Activated CD8-positive, alpha-beta memory T cell treated with anti-CD3 and anti-CD28 coated beads, Interleukin-2, amount 50 U/mL, for 48 hours (primary cell): ENCODE measurements around the gene PSD.

Experiments used
- DNase-seq: peaks from one replicate; pipeline ENCODE4 v3.0.0-alpha.2; 2020

The PSD gene

GRCh38 chr10:102382871-102383270 is 35.7 kb downstream of the PSD start:
- no peak for DNase-seq

- DNase-seq: no peak
These were observed 36.6 kb downstream of the PSD start for GRCh38 chr10:102381983-102382382.

GRCh38 chr10:102379383-102379782 is 39.2 kb downstream of the PSD start:
- DNase-seq: no peak

- no peak for DNase-seq
These were observed 41.7 kb downstream of the PSD start for GRCh38 chr10:102376901-102377300.

GRCh38 chr10:102375867-102376266 is 42.7 kb downstream of the PSD start:
- DNase-seq: no peak

- DNase-seq: no peak
These were observed 43.3 kb downstream of the PSD start for GRCh38 chr10:102375250-102375649.

- no peak for DNase-seq
These were observed 47.3 kb downstream of the PSD start for GRCh38 chr10:102371295-102371694.

GRCh38 chr10:102368077-102368476 is 50.5 kb downstream of the PSD start:
- no peak for DNase-seq

- DNase-seq: no peak
These were observed 51.1 kb downstream of the PSD start for GRCh38 chr10:102367441-102367840.

GRCh38 chr10:102358712-102359382 is 59.7 kb downstream of the PSD start:
- no peak for DNase-seq

GRCh38 chr10:102354451-102354850 is 64.1 kb downstream of the PSD start:
- DNase-seq: no peak
